HepG2 (cell line): ENCODE measurements around the gene DNAH8. TPM values are rescaled to one million over a fixed set of nuclear protein-coding genes. Genes with fewer than 3 reads are reported as not detected.

Source experiments
- ATAC-seq: fragments of 200-7000 bp; cut with Tn5 transposase; 3 replicates; pipeline ENCODE4 v1.9.1; 2020; ENCODE audit warnings: mild to moderate bottlenecking, moderate library complexity
- BruUV-seq: library from RNA; stranded (reverse); fragments of 400-500 nt; replicated peaks from 2 replicates; lab custom pipeline; 2021; lab: Mats Ljungman, UMichigan
- CTCF ChIA-PET: fragments of 300-600 bp; formaldehyde crosslinking; extraction: SDS; loops from one replicate; lab custom pipeline; 2021; ENCODE audit warnings: low total read pairs, inconsistent platforms, low intra/inter-chr PET ratio; lab: Yijun Ruan, JAX
- POLR2A ChIA-PET: fragments of 350-600 bp; sonication (Branson Sonifier 250); formaldehyde crosslinking; loops from one replicate; lab custom pipeline; 2020; ENCODE audit warnings: antibody characterized with exemption, inconsistent platforms; lab: Yijun Ruan, JAX
- DNase-seq: peaks from one replicate; pipeline ENCODE4 v3.0.0-alpha.2; 2015; ENCODE audit warnings: low spot score
- FAIRE-seq: peaks from 3 replicates; lab custom pipeline; 2011; peaks lifted over from hg19 to GRCh38; lab: Jason Lieb, UNC
- H2AFZ ChIP-seq: one replicate; pipeline ENCODE4 v1.6.1; 2011; ENCODE audit warnings: low read length, inconsistent platforms
- H3K27ac ChIP-seq: fragments of 300-600 bp; 3 replicates; pipeline ENCODE4 v1.8.0; 2011; ENCODE audit warnings: mixed run types, mild to moderate bottlenecking, mixed read lengths, low read length, inconsistent platforms; ENCODE audit not compliant: insufficient read depth; ENCODE audit errors: extremely low read length
- H3K27me3 ChIP-seq, 2 experiments: fragments of 200-600 bp in 1 of 2; 2 replicates in 1 of 2; 3 replicates in 1 of 2; pipeline versions ENCODE4 v1.6.0 to v1.8.0; 2011; ENCODE audit warnings: low read length in 2 of 2, mild to moderate bottlenecking in 2 of 2, moderate library complexity in 2 of 2, inconsistent platforms in 1 of 2; ENCODE audit not compliant: insufficient read depth in 2 of 2, control insufficient read depth in 1 of 2
- H3K36me3 ChIP-seq, 2 experiments: fragments of 200-600 bp in 1 of 2; replicated peaks in 1 of 2; 2 replicates in 1 of 2; 3 replicates in 1 of 2; pipeline versions ENCODE4 v1.5.1 to v1.8.0; 2011; ENCODE audit warnings: low read length in 2 of 2, inconsistent platforms in 1 of 2; ENCODE audit not compliant: insufficient read depth in 2 of 2, control insufficient read depth in 1 of 2
- H3K4me1 ChIP-seq: 2 replicates; pipeline ENCODE4 v1.5.1; 2012; ENCODE audit warnings: low read length, inconsistent platforms; ENCODE audit not compliant: insufficient read depth
- H3K4me2 ChIP-seq: 2 replicates; pipeline ENCODE4 v1.6.0; 2011; ENCODE audit warnings: low read depth, low read length, inconsistent platforms
- H3K4me3 ChIP-seq, 3 experiments: fragments of 200-600 bp in 1 of 3; sonication (generic), shearing (Covaris generic) in 1 of 3; replicated peaks in 1 of 3; 2 replicates each; pipeline ENCODE4 v1.5.1; 2011 to 2016; ENCODE audit warnings: low read length in 3 of 3, inconsistent platforms in 2 of 3, low read depth in 2 of 3, mild to moderate bottlenecking in 2 of 3, control low read depth in 1 of 3, mixed read lengths in 1 of 3; ENCODE audit not compliant: insufficient read depth in 1 of 3
- H3K79me2 ChIP-seq: one replicate; pipeline ENCODE4 v1.6.1; 2011; ENCODE audit warnings: low read length, inconsistent platforms; ENCODE audit not compliant: insufficient read depth
- H3K9ac ChIP-seq: 2 replicates; pipeline ENCODE4 v1.6.0; 2011; ENCODE audit warnings: mild to moderate bottlenecking, low read depth, low read length, inconsistent platforms; ENCODE audit not compliant: insufficient read depth
- H3K9me3 ChIP-seq: 2 replicates; pipeline ENCODE4 v1.5.1; 2012; ENCODE audit warnings: mild to moderate bottlenecking, low read length
- H4K20me1 ChIP-seq: 2 replicates; pipeline ENCODE4 v1.6.0; 2011; ENCODE audit warnings: inconsistent platforms, mild to moderate bottlenecking, low read length, moderate library complexity; ENCODE audit not compliant: insufficient read depth
- CCAR2 ChIP-seq: fragments of 200-400 bp; formaldehyde crosslinking; optimal IDR thresholded peaks from 2 replicates; pipeline ENCODE3; 2018; ENCODE audit warnings: low read depth, mild to moderate bottlenecking, low read length, moderate library complexity
- DMAP1 ChIP-seq: IDR thresholded peaks from 2 replicates; pipeline ENCODE4 v1.6.1; 2016
- MED1 ChIP-seq: sonication (generic); formaldehyde crosslinking; IDR thresholded peaks from 2 replicates; pipeline ENCODE4 v1.4.0; 2020; ENCODE audit warnings: missing genetic modification reagents
- NR2F1 ChIP-seq, 2 experiments: fragments of 450-650 bp in 1 of 2; formaldehyde crosslinking in 1 of 2; IDR thresholded peaks; 2 replicates each; pipeline versions ENCODE4 v1.5.0 to v1.6.1; 2016 to 2020; ENCODE audit warnings: mild to moderate bottlenecking in 1 of 2, missing compliant biosample characterization in 1 of 2, missing genetic modification reagents in 1 of 2, moderate library complexity in 1 of 2
- PAWR ChIP-seq: sonication (generic); formaldehyde crosslinking; IDR thresholded peaks from 2 replicates; pipeline ENCODE4 v1.4.0; 2020; ENCODE audit warnings: missing genetic modification reagents, mild to moderate bottlenecking, borderline replicate concordance
- SMAD3 ChIP-seq: sonication (generic); formaldehyde crosslinking; IDR thresholded peaks from 2 replicates; pipeline ENCODE4 v1.4.0; 2020; ENCODE audit warnings: missing genetic modification reagents
- TBP ChIP-seq: sonication (generic); formaldehyde crosslinking; IDR thresholded peaks from 2 replicates; pipeline ENCODE4 v1.5.0; 2020; ENCODE audit warnings: missing genetic modification reagents
- TOPORS ChIP-seq: sonication (generic); formaldehyde crosslinking; IDR thresholded peaks from 2 replicates; pipeline ENCODE4 v1.8.0; 2023; ENCODE audit warnings: mild to moderate bottlenecking, missing genetic modification reagents
- ZMYM4 ChIP-seq: sonication (generic); formaldehyde crosslinking; IDR thresholded peaks from 2 replicates; pipeline ENCODE4 v1.8.1; 2023; ENCODE audit warnings: mild to moderate bottlenecking, missing genetic modification reagents
- ZNF451 ChIP-seq: sonication (generic); formaldehyde crosslinking; IDR thresholded peaks from 2 replicates; pipeline ENCODE4 v1.5.0; 2020; ENCODE audit warnings: mild to moderate bottlenecking, missing genetic modification reagents
- WGBS: methylation state at CpG from one replicate; pipeline ENCODE4 v1.1.6; 2017; ENCODE audit warnings: low lambda C conversion rate; 5-methylcytosine and 5-hydroxymethylcytosine counted together
- in situ Hi-C: cut with HindIII; loops from 2 replicates; pipeline ENCODE4 v1.10.0; 2017; ENCODE audit warnings: low pct_unique_long_range_greater_than_20kb; ENCODE audit not compliant: extremely low pct_ligation_motif_present
- intact Hi-C: fragments of 100-400 bp; cut with micrococcal nuclease; formaldehyde crosslinking; loops from one replicate; pipeline ENCODE4 v1.10.0; 2022; ENCODE audit not compliant: unreplicated experiment
- polyA plus RNA-seq, 8 experiments: library from polyadenylated mRNA; depleted of rRNA in 3 of 8; stranded (reverse) in 7 of 8; unstranded in 1 of 8; fragments of >200 nt; fragmentation: Illumina TruSeq in 4 of 8; extraction: Trizol in 4 of 8; gene quantifications; 2 replicates each; pipeline versions ENCODE4 v1.2.1 to v1.2.3, GENCODE V29; 2011 to 2016; ENCODE audit warnings: low read depth in 4 of 8, missing spikeins in 1 of 8, mixed read lengths in 1 of 8; ENCODE audit not compliant: insufficient read depth in 1 of 8
- total RNA-seq, 5 experiments: library from RNA; depleted of rRNA; stranded (reverse); fragments of >200 nt; fragmentation: Illumina TruSeq; extraction: Trizol; gene quantifications; 2 replicates each; pipeline ENCODE4 v1.2.3, GENCODE V29; 2016; ENCODE audit warnings: low read depth in 1 of 5
- TF ChIP-seq, protein P1 (sequence below): sonication (generic); formaldehyde crosslinking; IDR thresholded peaks from 2 replicates; pipeline ENCODE4 v1.8.1; 2023; ENCODE audit warnings: mild to moderate bottlenecking, missing genetic modification reagents
- TF ChIP-seq, protein P2 (sequence below): sonication (generic); formaldehyde crosslinking; IDR thresholded peaks from 2 replicates; pipeline ENCODE4 v1.8.0; 2022; ENCODE audit warnings: mild to moderate bottlenecking, missing genetic modification reagents
- TF ChIP-seq, protein P3 (sequence below): sonication (generic); formaldehyde crosslinking; IDR thresholded peaks from 2 replicates; pipeline ENCODE4 v1.4.0; 2020; ENCODE audit warnings: missing genetic modification reagents

Gene DNAH8
- total and polyA plus RNA-seq, 2 of the 13 experiments (the other 11 are each of a cell fraction or from before 2014, with no cell fraction given) = not detected

DNA sequence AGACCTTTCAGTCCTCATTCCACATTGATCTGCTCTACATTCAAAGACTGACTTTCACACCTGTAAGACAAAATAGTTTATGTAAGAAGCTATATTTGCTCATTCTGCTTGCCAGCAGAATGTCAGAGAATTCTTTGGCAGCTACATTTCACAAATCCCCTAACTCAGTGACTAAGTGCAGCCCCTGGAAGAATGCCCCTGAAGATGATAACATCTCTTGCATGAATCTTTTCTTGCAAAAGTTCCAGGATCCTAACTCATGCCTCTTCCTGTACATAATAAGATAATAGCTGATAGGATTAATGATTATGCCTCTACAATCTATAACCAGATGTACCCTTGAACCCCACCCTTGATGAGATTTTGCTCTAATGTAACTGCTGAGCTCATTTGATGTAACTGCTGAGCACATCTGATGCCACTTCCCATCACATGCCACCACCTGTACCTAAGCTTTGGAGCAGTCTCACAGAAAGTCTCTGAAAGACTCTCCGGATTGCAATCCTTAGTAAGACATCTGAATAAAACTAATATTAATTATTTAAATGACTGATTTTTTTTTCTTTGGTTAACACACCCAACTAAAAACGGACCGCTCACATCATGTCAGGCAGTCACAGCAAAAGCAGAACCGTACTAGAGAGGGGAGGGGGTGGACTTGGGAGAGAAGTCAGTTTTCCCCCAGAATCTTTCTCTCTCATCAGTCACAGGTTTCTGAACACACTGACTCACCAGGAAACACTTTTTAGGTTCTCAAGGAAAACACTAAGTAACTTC, 684 bp upstream of the DNAH8 start:
- Histone ChIP-seq H3K4me1 (no peaks in the 10 kb centered on the region), H3K27me3 (peaks cover 0 to 9% of the 10 kb centered on the region in 2 experiments; a peak in 1 of 5 replicates), H3K9me3 (no peaks in the 10 kb centered on the region), H3K4me2 (no peak overlapping the region), H3K36me3 (no peaks in the 10 kb centered on the region), H2AFZ (no peak overlapping the region), H3K27ac (no peak overlapping the region), H4K20me1 (no peaks in the 10 kb centered on the region), H3K4me3 (no peak overlapping the region), H3K79me2 (no peaks in the 10 kb centered on the region), H3K9ac (no peak overlapping the region)
- DNase-seq = no peak
- no TSS peak for BruUV-seq
- in situ Hi-C loops (no loop called here), intact Hi-C loops (no loop called here)
- TF ChIP-seq, protein P1, sequence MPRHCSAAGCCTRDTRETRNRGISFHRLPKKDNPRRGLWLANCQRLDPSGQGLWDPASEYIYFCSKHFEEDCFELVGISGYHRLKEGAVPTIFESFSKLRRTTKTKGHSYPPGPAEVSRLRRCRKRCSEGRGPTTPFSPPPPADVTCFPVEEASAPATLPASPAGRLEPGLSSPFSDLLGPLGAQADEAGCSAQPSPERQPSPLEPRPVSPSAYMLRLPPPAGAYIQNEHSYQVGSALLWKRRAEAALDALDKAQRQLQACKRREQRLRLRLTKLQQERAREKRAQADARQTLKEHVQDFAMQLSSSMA (CRISPR knock-in tag) = no peak
- TF ChIP-seq MED1 = no peak
- no peak for TF ChIP-seq NR2F1 (CRISPR knock-in tag; IDR thresholded peaks at IDR 0.05)
- no peak for TF ChIP-seq SMAD3 (CRISPR knock-in tag)
- TF ChIP-seq DMAP1 (CRISPR knock-in tag) = no peak
- TF ChIP-seq, protein P2, sequence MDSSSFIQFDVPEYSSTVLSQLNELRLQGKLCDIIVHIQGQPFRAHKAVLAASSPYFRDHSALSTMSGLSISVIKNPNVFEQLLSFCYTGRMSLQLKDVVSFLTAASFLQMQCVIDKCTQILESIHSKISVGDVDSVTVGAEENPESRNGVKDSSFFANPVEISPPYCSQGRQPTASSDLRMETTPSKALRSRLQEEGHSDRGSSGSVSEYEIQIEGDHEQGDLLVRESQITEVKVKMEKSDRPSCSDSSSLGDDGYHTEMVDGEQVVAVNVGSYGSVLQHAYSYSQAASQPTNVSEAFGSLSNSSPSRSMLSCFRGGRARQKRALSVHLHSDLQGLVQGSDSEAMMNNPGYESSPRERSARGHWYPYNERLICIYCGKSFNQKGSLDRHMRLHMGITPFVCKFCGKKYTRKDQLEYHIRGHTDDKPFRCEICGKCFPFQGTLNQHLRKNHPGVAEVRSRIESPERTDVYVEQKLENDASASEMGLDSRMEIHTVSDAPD (CRISPR knock-in tag) = no peak
- TF ChIP-seq TBP = no peak
- no peak for TF ChIP-seq ZMYM4
- TF ChIP-seq ZNF451 (CRISPR knock-in tag) = no peak
- TF ChIP-seq TOPORS = no peak
- TF ChIP-seq PAWR (CRISPR knock-in tag) = no peak
- no peak for TF ChIP-seq CCAR2
- TF ChIP-seq, protein P3, sequence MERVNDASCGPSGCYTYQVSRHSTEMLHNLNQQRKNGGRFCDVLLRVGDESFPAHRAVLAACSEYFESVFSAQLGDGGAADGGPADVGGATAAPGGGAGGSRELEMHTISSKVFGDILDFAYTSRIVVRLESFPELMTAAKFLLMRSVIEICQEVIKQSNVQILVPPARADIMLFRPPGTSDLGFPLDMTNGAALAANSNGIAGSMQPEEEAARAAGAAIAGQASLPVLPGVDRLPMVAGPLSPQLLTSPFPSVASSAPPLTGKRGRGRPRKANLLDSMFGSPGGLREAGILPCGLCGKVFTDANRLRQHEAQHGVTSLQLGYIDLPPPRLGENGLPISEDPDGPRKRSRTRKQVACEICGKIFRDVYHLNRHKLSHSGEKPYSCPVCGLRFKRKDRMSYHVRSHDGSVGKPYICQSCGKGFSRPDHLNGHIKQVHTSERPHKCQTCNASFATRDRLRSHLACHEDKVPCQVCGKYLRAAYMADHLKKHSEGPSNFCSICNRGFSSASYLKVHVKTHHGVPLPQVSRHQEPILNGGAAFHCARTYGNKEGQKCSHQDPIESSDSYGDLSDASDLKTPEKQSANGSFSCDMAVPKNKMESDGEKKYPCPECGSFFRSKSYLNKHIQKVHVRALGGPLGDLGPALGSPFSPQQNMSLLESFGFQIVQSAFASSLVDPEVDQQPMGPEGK (CRISPR knock-in tag) = no peak
- FAIRE-seq = no peak
- 37% methylated on average over 4 of the region's 4 CpGs for WGBS
- ATAC-seq = no peak
- ChIA-PET POLR2A (no interaction called here), CTCF (no interaction called here)
